H9 (cell line): ENCODE measurements around the gene DPYSL3. TPM values are rescaled to one million over a fixed set of nuclear protein-coding genes. Genes with fewer than 3 reads are reported as not detected.

ENCODE experiments used
- DNase-seq: peaks from one replicate; pipeline ENCODE4 v3.0.0-alpha.2; 2017
- H2AFZ ChIP-seq: one replicate; pipeline ENCODE4 v1.6.1; 2013; ENCODE audit warnings: mild to moderate bottlenecking, low read length, control low read depth, moderate library complexity
- H2AK5ac ChIP-seq: 2 replicates; pipeline ENCODE4 v1.6.1; 2013; ENCODE audit warnings: low read length, control low read depth, mixed read lengths; ENCODE audit not compliant: insufficient read length
- H2BK120ac ChIP-seq: one replicate; pipeline ENCODE4 v1.6.1; 2013; ENCODE audit warnings: low read depth, mild to moderate bottlenecking, low read length, control low read depth, inconsistent platforms; ENCODE audit not compliant: poor library complexity, severe bottlenecking
- H2BK12ac ChIP-seq: 2 replicates; pipeline ENCODE4 v1.6.1; 2013; ENCODE audit warnings: low read length, control low read depth, mixed read lengths, low read depth; ENCODE audit not compliant: insufficient read length
- H2BK15ac ChIP-seq: 2 replicates; pipeline ENCODE4 v1.6.1; 2013; ENCODE audit warnings: low read depth, low read length, control low read depth
- H2BK20ac ChIP-seq: one replicate; pipeline ENCODE4 v1.6.1; 2013; ENCODE audit warnings: low read depth, mild to moderate bottlenecking, low read length, control low read depth, inconsistent platforms; ENCODE audit not compliant: poor library complexity, severe bottlenecking
- H2BK5ac ChIP-seq: 2 replicates; pipeline ENCODE4 v1.6.1; 2013; ENCODE audit warnings: low read length, control low read depth, mixed read lengths; ENCODE audit not compliant: insufficient read length
- H3K14ac ChIP-seq: 2 replicates; pipeline ENCODE4 v1.6.1; 2013; ENCODE audit warnings: low read length, control low read depth; ENCODE audit not compliant: insufficient read depth
- H3K18ac ChIP-seq: 2 replicates; pipeline ENCODE4 v1.6.1; 2013; ENCODE audit warnings: low read depth, mild to moderate bottlenecking, mixed read lengths, low read length, control low read depth; ENCODE audit not compliant: insufficient read length
- H3K23ac ChIP-seq: 2 replicates; pipeline ENCODE4 v1.6.1; 2013; ENCODE audit warnings: low read length, control low read depth, mixed read lengths, low read depth; ENCODE audit not compliant: insufficient read length
- H3K23me2 ChIP-seq: 2 replicates; pipeline ENCODE4 v1.6.1; 2013; ENCODE audit warnings: low read depth, mild to moderate bottlenecking, mixed read lengths, low read length, control low read depth; ENCODE audit not compliant: insufficient read length, poor library complexity, severe bottlenecking
- H3K27ac ChIP-seq: 2 replicates; pipeline ENCODE4 v1.5.1; 2013; ENCODE audit warnings: low read length, control low read depth, mixed read lengths, low read depth; ENCODE audit not compliant: insufficient read length
- H3K27me3 ChIP-seq: 2 replicates; pipeline ENCODE4 v1.6.1; 2013; ENCODE audit warnings: low read length, control low read depth, inconsistent platforms; ENCODE audit not compliant: insufficient read depth
- H3K4ac ChIP-seq: 2 replicates; pipeline ENCODE4 v1.6.1; 2013; ENCODE audit warnings: low read depth, mild to moderate bottlenecking, control low read depth, inconsistent platforms, low read length, moderate library complexity
- H3K4me1 ChIP-seq: 2 replicates; pipeline ENCODE4 v1.6.1; 2013; ENCODE audit warnings: low read length, control low read depth, inconsistent platforms; ENCODE audit not compliant: insufficient read depth
- H3K4me2 ChIP-seq: 2 replicates; pipeline ENCODE4 v1.6.1; 2013; ENCODE audit warnings: low read length, control low read depth, mixed read lengths; ENCODE audit not compliant: insufficient read length, insufficient read depth
- H3K56ac ChIP-seq: 2 replicates; pipeline ENCODE4 v1.6.1; 2013; ENCODE audit warnings: low read depth, mild to moderate bottlenecking, mixed read lengths, low read length, control low read depth; ENCODE audit not compliant: insufficient read length
- H3K79me1 ChIP-seq: 2 replicates; pipeline ENCODE4 v1.6.1; 2013; ENCODE audit warnings: low read depth, mild to moderate bottlenecking, moderate library complexity, low read length, control low read depth, inconsistent platforms; ENCODE audit not compliant: insufficient read depth, poor library complexity, severe bottlenecking
- H3K79me2 ChIP-seq: 2 replicates; pipeline ENCODE4 v1.6.1; 2013; ENCODE audit warnings: low read length, control low read depth, inconsistent platforms; ENCODE audit not compliant: insufficient read depth
- H3K9ac ChIP-seq: 2 replicates; pipeline ENCODE4 v1.6.1; 2013; ENCODE audit warnings: low read length, control low read depth, mixed read lengths; ENCODE audit not compliant: insufficient read length; ENCODE audit errors: extremely low read depth
- H3K9me3 ChIP-seq: one replicate; pipeline ENCODE4 v1.6.1; 2013; ENCODE audit warnings: low read depth, low read length, inconsistent platforms; ENCODE audit not compliant: control insufficient read depth
- H3T11ph ChIP-seq: one replicate; pipeline ENCODE4 v1.6.1; 2013; ENCODE audit warnings: mild to moderate bottlenecking, low read length, control low read depth, inconsistent platforms
- H4K20me1 ChIP-seq: one replicate; pipeline ENCODE4 v1.6.1; 2013; ENCODE audit not compliant: control insufficient read depth, insufficient read length, insufficient read depth
- H4K5ac ChIP-seq: 2 replicates; pipeline ENCODE4 v1.6.1; 2013; ENCODE audit warnings: low read depth, mild to moderate bottlenecking, mixed read lengths, low read length, control low read depth; ENCODE audit not compliant: insufficient read length
- H4K8ac ChIP-seq: replicated peaks from 2 replicates; pipeline ENCODE4 v1.6.1; 2013; ENCODE audit warnings: low read length, control low read depth, mixed read lengths, low read depth; ENCODE audit not compliant: insufficient read length
- H4K91ac ChIP-seq: 2 replicates; pipeline ENCODE4 v1.6.1; 2013; ENCODE audit warnings: low read depth, mild to moderate bottlenecking, moderate library complexity, mixed read lengths, low read length, control low read depth; ENCODE audit not compliant: insufficient read length
- H3K27ac Mint-ChIP-seq, 3 experiments: 2 replicates in 2 of 3; 3 replicates in 1 of 3; pipeline ENCODE4 v1.8.0; 2020 to 2021; ENCODE audit warnings: mixed read lengths in 3 of 3, mild to moderate bottlenecking in 1 of 3, moderate library complexity in 1 of 3
- H3K27me3 Mint-ChIP-seq: 2 replicates; pipeline ENCODE4 v1.8.0; 2021; ENCODE audit warnings: low read depth, mild to moderate bottlenecking, moderate library complexity, mixed read lengths
- H3K36me3 Mint-ChIP-seq, 3 experiments: 2 replicates in 2 of 3; 3 replicates in 1 of 3; pipeline ENCODE4 v1.8.0; 2020 to 2021; ENCODE audit warnings: low read depth in 3 of 3, mixed read lengths in 3 of 3; ENCODE audit not compliant: insufficient read depth in 1 of 3
- H3K4me1 Mint-ChIP-seq, 2 experiments: 2 replicates each; pipeline ENCODE4 v1.8.0; 2020; ENCODE audit warnings: mixed read lengths in 2 of 2
- H3K4me3 Mint-ChIP-seq, 2 experiments: 2 replicates in 1 of 2; 3 replicates in 1 of 2; pipeline ENCODE4 v1.8.0; 2020 to 2021; ENCODE audit warnings: mild to moderate bottlenecking in 2 of 2, mixed read lengths in 2 of 2, moderate library complexity in 1 of 2
- H3K9me3 Mint-ChIP-seq, 2 experiments: 2 replicates in 1 of 2; 3 replicates in 1 of 2; pipeline ENCODE4 v1.8.0; 2020; ENCODE audit warnings: mild to moderate bottlenecking in 2 of 2, mixed read lengths in 2 of 2, moderate library complexity in 1 of 2
- CTCF ChIP-seq: fragments of 200-600 bp; sonication (generic); conservative IDR thresholded peaks from 3 replicates; pipeline ENCODE4 v1.8.0; 2021; ENCODE audit warnings: antibody characterized with exemption, mild to moderate bottlenecking
- WGBS: extraction: QIAGEN DNeasy Blood & Tissue Kit; methylation state at CpG from one replicate; pipeline ENCODE4 v1.1.7; 2013; ENCODE audit warnings: missing lambda C conversion rate, low lambda C conversion rate, mixed read lengths; ENCODE audit not compliant: insufficient read length; ENCODE audit errors: extremely low coverage; 5-methylcytosine and 5-hydroxymethylcytosine counted together
- total RNA-seq: library from RNA; stranded (reverse); gene quantifications from 2 replicates; pipeline ENCODE4 v1.2.1, GENCODE V29; 2021

DPYSL3 gene
- total RNA-seq, 1 experiment from 2014 or later = 515 TPM

- H3K23me2 ChIP-seq = no peaks in the 10 kb centered on the region
- no CpG with 5 or more reads among the region's 4 CpGs for WGBS
- Mint-ChIP-seq H3K9me3 (no peaks in the 10 kb centered on the region; a peak in 1 of 5 replicates), H3K27me3 (no peaks in the 10 kb centered on the region), H3K4me3 (no peak overlapping the region), H3K4me1 (peaks cover 62 to 66% of the 10 kb centered on the region in 2 experiments), H3K36me3 (peaks cover 10 to 20% (median 10%) of the 10 kb centered on the region in 3 experiments), H3K27ac (peak overlapping the region in 1 of 3 experiments; percentile 23; a peak in 2 of 7 replicates)
- H2BK20ac ChIP-seq = no peak overlapping the region
- DNase-seq = no peak
- no peak overlapping the region for H4K5ac ChIP-seq
- H2BK120ac ChIP-seq = no peak overlapping the region
- no peak overlapping the region for H2BK12ac ChIP-seq
- no peak overlapping the region for H3K14ac ChIP-seq
- H3K27ac ChIP-seq = no peak overlapping the region
- no peak overlapping the region for H3K23ac ChIP-seq
- H4K20me1 ChIP-seq = no peaks in the 10 kb centered on the region
- H3K18ac ChIP-seq = no peak overlapping the region
- no peak overlapping the region for H2BK5ac ChIP-seq
- H3K4me2 ChIP-seq = no peak overlapping the region
- TF ChIP-seq CTCF = no peak
- H3K9ac ChIP-seq = no peak overlapping the region
- H2AFZ ChIP-seq = no peak overlapping the region
- no peaks in the 10 kb centered on the region for H3K27me3 ChIP-seq
- H3K79me2 ChIP-seq = no peaks in the 10 kb centered on the region
- no peaks in the 10 kb centered on the region for H3K9me3 ChIP-seq
- no peak overlapping the region for H2AK5ac ChIP-seq
- no peak overlapping the region for H3K4ac ChIP-seq
- no peak overlapping the region for H3T11ph ChIP-seq
- no peak overlapping the region for H4K91ac ChIP-seq
- peaks cover 5% of the 10 kb centered on the region; the same call in 1 of the 2 replicates for H3K4me1 ChIP-seq
- H3K79me1 ChIP-seq = no peaks in the 10 kb centered on the region
- H3K56ac ChIP-seq = no peak overlapping the region
- no peak overlapping the region for H2BK15ac ChIP-seq
- no peak overlapping the region for H4K8ac ChIP-seq
Observed at GRCh38 chr5:147472664-147473475, 37.0 kb downstream of the DPYSL3 start.
